Measurements from ENCODE around the gene RBM33. TPM values are rescaled to one million over a fixed set of nuclear protein-coding genes. Genes with fewer than 3 reads are reported as not detected.

Gene RBM33
- total and polyA plus RNA-seq, 2 of the 13 experiments (the other 11 are each of a cell fraction or from before 2014, with no cell fraction given) = 12.4 to 28.9 TPM

DNA sequence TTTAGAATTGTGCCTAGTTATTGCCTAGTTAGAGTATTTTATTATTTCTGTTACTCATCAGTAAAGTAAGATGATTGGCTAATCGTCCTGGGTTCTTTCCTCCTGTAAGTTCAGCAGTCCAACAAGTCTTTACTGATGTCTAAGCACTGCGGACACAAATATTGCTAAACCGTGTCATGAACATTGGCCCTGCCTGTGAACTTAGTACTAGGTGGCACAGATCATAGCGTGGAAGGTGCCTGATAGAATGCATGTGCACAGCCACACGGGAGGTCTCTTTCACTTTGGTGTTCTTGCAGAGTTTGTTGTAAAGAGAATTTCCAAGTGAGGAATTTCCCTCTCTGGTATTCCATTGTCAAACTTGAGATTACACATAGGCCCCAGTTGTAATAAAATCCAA, 38.0 kb downstream of the RBM33 start (continued):
- TF ChIP-seq, protein P1, sequence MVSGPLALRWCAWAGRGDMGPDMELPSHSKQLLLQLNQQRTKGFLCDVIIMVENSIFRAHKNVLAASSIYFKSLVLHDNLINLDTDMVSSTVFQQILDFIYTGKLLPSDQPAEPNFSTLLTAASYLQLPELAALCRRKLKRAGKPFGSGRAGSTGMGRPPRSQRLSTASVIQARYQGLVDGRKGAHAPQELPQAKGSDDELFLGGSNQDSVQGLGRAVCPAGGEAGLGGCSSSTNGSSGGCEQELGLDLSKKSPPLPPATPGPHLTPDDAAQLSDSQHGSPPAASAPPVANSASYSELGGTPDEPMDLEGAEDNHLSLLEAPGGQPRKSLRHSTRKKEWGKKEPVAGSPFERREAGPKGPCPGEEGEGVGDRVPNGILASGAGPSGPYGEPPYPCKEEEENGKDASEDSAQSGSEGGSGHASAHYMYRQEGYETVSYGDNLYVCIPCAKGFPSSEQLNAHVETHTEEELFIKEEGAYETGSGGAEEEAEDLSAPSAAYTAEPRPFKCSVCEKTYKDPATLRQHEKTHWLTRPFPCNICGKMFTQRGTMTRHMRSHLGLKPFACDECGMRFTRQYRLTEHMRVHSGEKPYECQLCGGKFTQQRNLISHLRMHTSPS (CRISPR knock-in tag; IDR thresholded peaks at IDR 0.05; ENCODE audit: low read depth) = no peak
- TF ChIP-seq, protein P2, sequence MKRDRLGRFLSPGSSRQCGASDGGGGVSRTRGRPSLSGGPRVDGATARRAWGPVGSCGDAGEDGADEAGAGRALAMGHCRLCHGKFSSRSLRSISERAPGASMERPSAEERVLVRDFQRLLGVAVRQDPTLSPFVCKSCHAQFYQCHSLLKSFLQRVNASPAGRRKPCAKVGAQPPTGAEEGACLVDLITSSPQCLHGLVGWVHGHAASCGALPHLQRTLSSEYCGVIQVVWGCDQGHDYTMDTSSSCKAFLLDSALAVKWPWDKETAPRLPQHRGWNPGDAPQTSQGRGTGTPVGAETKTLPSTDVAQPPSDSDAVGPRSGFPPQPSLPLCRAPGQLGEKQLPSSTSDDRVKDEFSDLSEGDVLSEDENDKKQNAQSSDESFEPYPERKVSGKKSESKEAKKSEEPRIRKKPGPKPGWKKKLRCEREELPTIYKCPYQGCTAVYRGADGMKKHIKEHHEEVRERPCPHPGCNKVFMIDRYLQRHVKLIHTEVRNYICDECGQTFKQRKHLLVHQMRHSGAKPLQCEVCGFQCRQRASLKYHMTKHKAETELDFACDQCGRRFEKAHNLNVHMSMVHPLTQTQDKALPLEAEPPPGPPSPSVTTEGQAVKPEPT (CRISPR knock-in tag; IDR thresholded peaks at IDR 0.05; ENCODE audit: low read depth) = no peak
- TF ChIP-seq, protein P3, sequence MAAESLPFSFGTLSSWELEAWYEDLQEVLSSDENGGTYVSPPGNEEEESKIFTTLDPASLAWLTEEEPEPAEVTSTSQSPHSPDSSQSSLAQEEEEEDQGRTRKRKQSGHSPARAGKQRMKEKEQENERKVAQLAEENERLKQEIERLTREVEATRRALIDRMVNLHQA (CRISPR knock-in tag; IDR thresholded peaks at IDR 0.05) = no peak
- TF ChIP-seq, protein P4, sequence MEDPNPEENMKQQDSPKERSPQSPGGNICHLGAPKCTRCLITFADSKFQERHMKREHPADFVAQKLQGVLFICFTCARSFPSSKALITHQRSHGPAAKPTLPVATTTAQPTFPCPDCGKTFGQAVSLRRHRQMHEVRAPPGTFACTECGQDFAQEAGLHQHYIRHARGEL (CRISPR knock-in tag; IDR thresholded peaks at IDR 0.05) = no peak
- TF ChIP-seq, protein P5, sequence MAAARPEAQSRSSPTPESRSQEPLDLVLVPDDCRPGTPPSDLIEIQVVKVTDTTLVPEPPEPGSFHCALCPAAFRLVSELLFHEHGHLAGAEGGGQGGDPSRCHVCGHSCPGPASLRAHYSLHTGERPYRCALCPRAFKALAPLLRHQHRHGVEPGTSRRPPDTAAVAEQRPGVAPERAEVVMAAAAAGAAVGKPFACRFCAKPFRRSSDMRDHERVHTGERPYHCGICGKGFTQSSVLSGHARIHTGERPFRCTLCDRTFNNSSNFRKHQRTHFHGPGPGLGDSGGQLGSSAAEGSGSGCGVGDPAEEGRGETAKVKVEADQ (CRISPR knock-in tag; IDR thresholded peaks at IDR 0.05; ENCODE audit: borderline replicate concordance) = no peak
- TF ChIP-seq POLR2A (IDR thresholded peaks at IDR 0.05; ENCODE audit: insufficient read depth in 1 of 2, low read depth in 2 of 2, low read length in 2 of 2) = no peak
- no peak for TF ChIP-seq TMF1 (CRISPR knock-in tag; IDR thresholded peaks at IDR 0.05; ENCODE audit: low read depth)
- no peak for TF ChIP-seq RFXANK (CRISPR knock-in tag; IDR thresholded peaks at IDR 0.05)
- TF ChIP-seq YEATS2 (CRISPR knock-in tag; IDR thresholded peaks at IDR 0.05; ENCODE audit: borderline replicate concordance) = peak; percentile 49; the same call in 1 of the 2 replicates
- TF ChIP-seq AGO2 (optimal IDR thresholded peaks at IDR 0.05; ENCODE audit: low read depth, low read length) = no peak
- TF ChIP-seq, protein P6, sequence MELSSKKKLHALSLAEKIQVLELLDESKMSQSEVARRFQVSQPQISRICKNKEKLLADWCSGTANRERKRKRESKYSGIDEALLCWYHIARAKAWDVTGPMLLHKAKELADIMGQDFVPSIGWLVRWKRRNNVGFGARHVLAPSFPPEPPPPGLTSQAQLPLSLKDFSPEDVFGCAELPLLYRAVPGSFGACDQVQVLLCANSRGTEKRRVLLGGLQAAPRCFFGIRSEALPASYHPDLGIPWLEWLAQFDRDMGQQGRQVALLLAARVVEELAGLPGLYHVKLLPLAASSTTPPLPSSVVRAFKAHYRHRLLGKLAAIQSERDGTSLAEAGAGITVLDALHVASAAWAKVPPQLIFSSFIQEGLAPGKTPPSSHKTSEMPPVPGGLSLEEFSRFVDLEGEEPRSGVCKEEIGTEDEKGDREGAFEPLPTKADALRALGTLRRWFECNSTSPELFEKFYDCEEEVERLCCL (CRISPR knock-in tag; IDR thresholded peaks at IDR 0.05; ENCODE audit: borderline replicate concordance) = no peak
- TF ChIP-seq, protein P7, sequence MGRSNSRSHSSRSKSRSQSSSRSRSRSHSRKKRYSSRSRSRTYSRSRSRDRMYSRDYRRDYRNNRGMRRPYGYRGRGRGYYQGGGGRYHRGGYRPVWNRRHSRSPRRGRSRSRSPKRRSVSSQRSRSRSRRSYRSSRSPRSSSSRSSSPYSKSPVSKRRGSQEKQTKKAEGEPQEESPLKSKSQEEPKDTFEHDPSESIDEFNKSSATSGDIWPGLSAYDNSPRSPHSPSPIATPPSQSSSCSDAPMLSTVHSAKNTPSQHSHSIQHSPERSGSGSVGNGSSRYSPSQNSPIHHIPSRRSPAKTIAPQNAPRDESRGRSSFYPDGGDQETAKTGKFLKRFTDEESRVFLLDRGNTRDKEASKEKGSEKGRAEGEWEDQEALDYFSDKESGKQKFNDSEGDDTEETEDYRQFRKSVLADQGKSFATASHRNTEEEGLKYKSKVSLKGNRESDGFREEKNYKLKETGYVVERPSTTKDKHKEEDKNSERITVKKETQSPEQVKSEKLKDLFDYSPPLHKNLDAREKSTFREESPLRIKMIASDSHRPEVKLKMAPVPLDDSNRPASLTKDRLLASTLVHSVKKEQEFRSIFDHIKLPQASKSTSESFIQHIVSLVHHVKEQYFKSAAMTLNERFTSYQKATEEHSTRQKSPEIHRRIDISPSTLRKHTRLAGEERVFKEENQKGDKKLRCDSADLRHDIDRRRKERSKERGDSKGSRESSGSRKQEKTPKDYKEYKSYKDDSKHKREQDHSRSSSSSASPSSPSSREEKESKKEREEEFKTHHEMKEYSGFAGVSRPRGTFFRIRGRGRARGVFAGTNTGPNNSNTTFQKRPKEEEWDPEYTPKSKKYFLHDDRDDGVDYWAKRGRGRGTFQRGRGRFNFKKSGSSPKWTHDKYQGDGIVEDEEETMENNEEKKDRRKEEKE (IDR thresholded peaks at IDR 0.05) = no peak
- TF ChIP-seq ZNF44 (CRISPR knock-in tag; IDR thresholded peaks at IDR 0.05) = no peak
- TF ChIP-seq HNRNPUL1 (IDR thresholded peaks at IDR 0.05; ENCODE audit: low read depth, low read length) = no peak
- no peak for TF ChIP-seq ZSCAN20 (CRISPR knock-in tag; IDR thresholded peaks at IDR 0.05; ENCODE audit: borderline replicate concordance)
- TF ChIP-seq, protein P8, sequence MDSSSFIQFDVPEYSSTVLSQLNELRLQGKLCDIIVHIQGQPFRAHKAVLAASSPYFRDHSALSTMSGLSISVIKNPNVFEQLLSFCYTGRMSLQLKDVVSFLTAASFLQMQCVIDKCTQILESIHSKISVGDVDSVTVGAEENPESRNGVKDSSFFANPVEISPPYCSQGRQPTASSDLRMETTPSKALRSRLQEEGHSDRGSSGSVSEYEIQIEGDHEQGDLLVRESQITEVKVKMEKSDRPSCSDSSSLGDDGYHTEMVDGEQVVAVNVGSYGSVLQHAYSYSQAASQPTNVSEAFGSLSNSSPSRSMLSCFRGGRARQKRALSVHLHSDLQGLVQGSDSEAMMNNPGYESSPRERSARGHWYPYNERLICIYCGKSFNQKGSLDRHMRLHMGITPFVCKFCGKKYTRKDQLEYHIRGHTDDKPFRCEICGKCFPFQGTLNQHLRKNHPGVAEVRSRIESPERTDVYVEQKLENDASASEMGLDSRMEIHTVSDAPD (CRISPR knock-in tag; IDR thresholded peaks at IDR 0.05) = no peak
- TF ChIP-seq, protein P9, sequence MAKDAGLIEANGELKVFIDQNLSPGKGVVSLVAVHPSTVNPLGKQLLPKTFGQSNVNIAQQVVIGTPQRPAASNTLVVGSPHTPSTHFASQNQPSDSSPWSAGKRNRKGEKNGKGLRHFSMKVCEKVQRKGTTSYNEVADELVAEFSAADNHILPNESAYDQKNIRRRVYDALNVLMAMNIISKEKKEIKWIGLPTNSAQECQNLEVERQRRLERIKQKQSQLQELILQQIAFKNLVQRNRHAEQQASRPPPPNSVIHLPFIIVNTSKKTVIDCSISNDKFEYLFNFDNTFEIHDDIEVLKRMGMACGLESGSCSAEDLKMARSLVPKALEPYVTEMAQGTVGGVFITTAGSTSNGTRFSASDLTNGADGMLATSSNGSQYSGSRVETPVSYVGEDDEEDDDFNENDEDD (CRISPR knock-in tag; IDR thresholded peaks at IDR 0.05; ENCODE audit: borderline replicate concordance) = peak; percentile 16; the same call in 1 of the 2 replicates
- no peak for TF ChIP-seq ZNF468 (CRISPR knock-in tag; IDR thresholded peaks at IDR 0.05)
